ENCODE measurements around the gene NAV2.

Gene NAV2

GRCh38 chr11:19735157-19735908 lies 22.7 kb downstream of the NAV2 start:
- Histone ChIP-seq H3K4me1 (ENCODE audit: control insufficient read depth in 1 of 2, insufficient read depth in 1 of 2, low read depth in 1 of 2, low read length in 1 of 2) (no peaks in the 10 kb centered on the region), H3K27me3 (peaks cover 10% of the 10 kb centered on the region), H3K4me3 (ENCODE audit: low read depth in 1 of 2, low read length in 1 of 2) (no peak overlapping the region), H3K36me3 (no peaks in the 10 kb centered on the region), H3K9me3 (no peaks in the 10 kb centered on the region), H3K27ac (no peak overlapping the region)
- no peak for TF ChIP-seq CTCF (IDR thresholded peaks at IDR 0.05)

- no peak overlapping the region for H3K4me3 ChIP-seq (ENCODE audit: low read depth in 1 of 2, low read length in 1 of 2)
- no peaks in the 10 kb centered on the region for H3K4me1 ChIP-seq (ENCODE audit: control insufficient read depth in 1 of 2, insufficient read depth in 1 of 2, low read depth in 1 of 2, low read length in 1 of 2)
- no peaks in the 10 kb centered on the region for H3K9me3 ChIP-seq
- H3K27me3 ChIP-seq, result peaks cover 10% of the 10 kb centered on the region
- H3K27ac ChIP-seq, result no peak overlapping the region
- no peaks in the 10 kb centered on the region for H3K36me3 ChIP-seq
- TF ChIP-seq CTCF (IDR thresholded peaks at IDR 0.05), result no peak
Measured at GRCh38 chr11:19735909-19736498, 23.4 kb downstream of the NAV2 start.

GRCh38 chr11:19736831-19737230 lies 24.2 kb downstream of the NAV2 start:
- no peaks in the 10 kb centered on the region for H3K36me3 ChIP-seq
- no peaks in the 10 kb centered on the region for H3K9me3 ChIP-seq
- H3K4me3 ChIP-seq (ENCODE audit: low read depth in 1 of 2, low read length in 1 of 2), result no peak overlapping the region
- no peak for TF ChIP-seq CTCF (IDR thresholded peaks at IDR 0.05)
- peaks cover 10% of the 10 kb centered on the region for H3K27me3 ChIP-seq
- H3K4me1 ChIP-seq (ENCODE audit: control insufficient read depth in 1 of 2, insufficient read depth in 1 of 2, low read depth in 1 of 2, low read length in 1 of 2), result no peaks in the 10 kb centered on the region
- H3K27ac ChIP-seq, result no peak overlapping the region

GRCh38 chr11:19737575-19737974 lies 24.9 kb downstream of the NAV2 start:
- no peak overlapping the region for H3K27ac ChIP-seq
- H3K27me3 ChIP-seq, result peaks cover 10% of the 10 kb centered on the region
- no peaks in the 10 kb centered on the region for H3K4me1 ChIP-seq (ENCODE audit: control insufficient read depth in 1 of 2, insufficient read depth in 1 of 2, low read depth in 1 of 2, low read length in 1 of 2)
- TF ChIP-seq CTCF (IDR thresholded peaks at IDR 0.05), result no peak
- no peaks in the 10 kb centered on the region for H3K36me3 ChIP-seq
- no peaks in the 10 kb centered on the region for H3K9me3 ChIP-seq
- H3K4me3 ChIP-seq (ENCODE audit: low read depth in 1 of 2, low read length in 1 of 2), result no peak overlapping the region

- no peak for TF ChIP-seq CTCF (IDR thresholded peaks at IDR 0.05)
- H3K36me3 ChIP-seq, result no peaks in the 10 kb centered on the region
- no peaks in the 10 kb centered on the region for H3K4me1 ChIP-seq (ENCODE audit: control insufficient read depth in 1 of 2, insufficient read depth in 1 of 2, low read depth in 1 of 2, low read length in 1 of 2)
- H3K9me3 ChIP-seq, result no peaks in the 10 kb centered on the region
- no peak overlapping the region for H3K27ac ChIP-seq
- H3K4me3 ChIP-seq (ENCODE audit: low read depth in 1 of 2, low read length in 1 of 2), result no peak overlapping the region
- peaks cover 10% of the 10 kb centered on the region for H3K27me3 ChIP-seq
Measured at GRCh38 chr11:19738124-19738523, 25.5 kb downstream of the NAV2 start.

Data from neutrophil (primary cell).